GM18499 (cell line): ENCODE results near the gene POLG.

Experiments used
- ATAC-seq: cut with Tn5 transposase; IDR thresholded peaks from one replicate; pipeline ENCODE4 v1.9.1; 2021; ENCODE audit warnings: moderate number of reproducible peaks; ENCODE audit not compliant: insufficient read depth, unreplicated experiment

The POLG gene

GRCh38 chr15:89329329-89330084 lies 5.1 kb downstream of the POLG start:
- no peak for ATAC-seq

- ATAC-seq = no peak
Observed at GRCh38 chr15:89328398-89329254, 6.0 kb downstream of the POLG start.

GRCh38 chr15:89327113-89327512 lies 7.5 kb downstream of the POLG start:
- no peak for ATAC-seq

GRCh38 chr15:89326316-89326715 lies 8.3 kb downstream of the POLG start:
- no peak for ATAC-seq

- no peak for ATAC-seq
Observed at GRCh38 chr15:89325039-89325803, 9.4 kb downstream of the POLG start.

GRCh38 chr15:89323825-89324224 lies 10.8 kb downstream of the POLG start:
- no peak for ATAC-seq

GRCh38 chr15:89322822-89323221 lies 11.8 kb downstream of the POLG start:
- ATAC-seq = no peak

GRCh38 chr15:89321521-89322410 lies 12.9 kb downstream of the POLG start:
- no peak for ATAC-seq

- ATAC-seq = no peak
Observed at GRCh38 chr15:89320200-89320599, 14.4 kb downstream of the POLG start.

- ATAC-seq = no peak
Observed at GRCh38 chr15:89319678-89320077, 14.9 kb downstream of the POLG start.

- ATAC-seq = no peak
Observed at GRCh38 chr15:89317186-89317720, 17.4 kb downstream of the POLG start.

- no peak for ATAC-seq
Observed at GRCh38 chr15:89316504-89316903, 18.1 kb downstream of the POLG start.

- no peak for ATAC-seq
Observed at GRCh38 chr15:89315375-89315929, 19.2 kb downstream of the POLG start.

- ATAC-seq = no peak
Observed at GRCh38 chr15:89309993-89310392, 24.6 kb downstream of the POLG start.

- ATAC-seq = no peak
Observed at GRCh38 chr15:89308236-89308635, 26.4 kb downstream of the POLG start.

GRCh38 chr15:89307791-89308190 lies 26.8 kb downstream of the POLG start:
- no peak for ATAC-seq

- no peak for ATAC-seq
Observed at GRCh38 chr15:89307046-89307587, 27.5 kb downstream of the POLG start.

- ATAC-seq = no peak
Observed at GRCh38 chr15:89305395-89305794, 29.2 kb downstream of the POLG start.

GRCh38 chr15:89303986-89304385 lies 30.6 kb downstream of the POLG start:
- ATAC-seq = no peak
